OCI-LY7 (cell line): ENCODE results near the gene PRKACG. TPM values are rescaled to one million over a fixed set of nuclear protein-coding genes. Genes with fewer than 3 reads are reported as not detected.

Experiments used
- BruUV-seq: library from RNA; stranded (reverse); fragments of 400-500 nt; replicated peaks from 2 replicates; lab custom pipeline; 2021; lab: Mats Ljungman, UMichigan
- CTCF ChIA-PET: fragments of 300-600 bp; sonication (Branson Sonifier 250); formaldehyde crosslinking; loops from one replicate; lab custom pipeline; 2022; ENCODE audit warnings: antibody characterized with exemption; ENCODE audit not compliant: unreplicated experiment; lab: Charles Lee
- POLR2A ChIA-PET: fragments of 300-600 bp; sonication (Branson Sonifier 250); formaldehyde crosslinking; loops from one replicate; lab custom pipeline; 2022; ENCODE audit warnings: antibody characterized with exemption; lab: Charles Lee
- DNase-seq: peaks from one replicate; pipeline ENCODE4 v3.0.0-alpha.2; 2015; ENCODE audit warnings: low spot score
- H2AFZ ChIP-seq: fragments of 200-600 bp; sonication (generic), shearing (Covaris generic); 2 replicates; pipeline ENCODE4 v1.6.1; 2014; ENCODE audit warnings: mild to moderate bottlenecking, antibody characterized with exemption, low read length, moderate library complexity
- H3K27ac ChIP-seq: fragments of 200-600 bp; sonication (generic); 2 replicates; pipeline ENCODE4 v1.5.1; 2014; ENCODE audit warnings: mixed run types, low read depth, mild to moderate bottlenecking, moderate library complexity, low read length, inconsistent platforms; ENCODE audit not compliant: poor library complexity, severe bottlenecking
- H3K36me3 ChIP-seq: fragments of 200-600 bp; sonication (generic); 2 replicates; pipeline ENCODE4 v1.6.1; 2014; ENCODE audit warnings: mild to moderate bottlenecking, antibody characterized with exemption, low read length, moderate library complexity, mixed read lengths; ENCODE audit not compliant: insufficient read depth
- H3K4me1 ChIP-seq: fragments of 200-600 bp; sonication (generic); 2 replicates; pipeline ENCODE4 v1.5.1; 2014; ENCODE audit warnings: mild to moderate bottlenecking, low read length; ENCODE audit not compliant: insufficient read depth, poor library complexity, severe bottlenecking
- H3K4me2 ChIP-seq: fragments of 200-600 bp; sonication (generic); 2 replicates; pipeline ENCODE4 v1.6.1; 2014; ENCODE audit warnings: mild to moderate bottlenecking, low read length
- H3K4me3 ChIP-seq: fragments of 200-600 bp; sonication (generic); 2 replicates; pipeline ENCODE4 v1.5.1; 2014; ENCODE audit warnings: mild to moderate bottlenecking, low read depth, low read length; ENCODE audit not compliant: poor library complexity, severe bottlenecking
- H3K79me2 ChIP-seq: fragments of 200-600 bp; sonication (generic); 2 replicates; pipeline ENCODE4 v1.6.1; 2016; ENCODE audit warnings: low read depth, mild to moderate bottlenecking, low read length, moderate library complexity, mixed read lengths; ENCODE audit not compliant: insufficient read depth
- H3K9me2 ChIP-seq: fragments of 200-600 bp; sonication (generic); 2 replicates; pipeline ENCODE4 v1.6.1; 2016; ENCODE audit warnings: mild to moderate bottlenecking, low read length, mixed read lengths; ENCODE audit not compliant: insufficient read depth
- H3K9me3 ChIP-seq: fragments of 200-600 bp; sonication (generic); 2 replicates; pipeline ENCODE4 v1.6.1; 2014; ENCODE audit warnings: mild to moderate bottlenecking, mixed run types, low read length, mixed read lengths
- H4K20me1 ChIP-seq: fragments of 200-600 bp; sonication (generic); 2 replicates; pipeline ENCODE4 v1.6.1; 2014; ENCODE audit warnings: mild to moderate bottlenecking, antibody characterized with exemption, low read length, moderate library complexity, mixed read lengths; ENCODE audit not compliant: insufficient read depth
- CTCF ChIP-seq: fragments of 200-600 bp; sonication (generic); conservative IDR thresholded peaks from 2 replicates; pipeline ENCODE4 v1.5.1; 2014; ENCODE audit warnings: mild to moderate bottlenecking, antibody characterized with exemption, low read length, moderate library complexity, mixed read lengths
- EZH2phosphoT487 ChIP-seq: fragments of 200-600 bp; sonication (generic); IDR thresholded peaks from 2 replicates; pipeline ENCODE4 v1.6.1; 2018; ENCODE audit warnings: low read depth, borderline replicate concordance, mild to moderate bottlenecking, mixed run types, antibody characterized with exemption, low read length, moderate library complexity, mixed read lengths
- intact Hi-C: fragments of 100-400 bp; cut with micrococcal nuclease; formaldehyde crosslinking; loops from one replicate; pipeline ENCODE4 v1.10.0; 2022; ENCODE audit not compliant: unreplicated experiment
- total RNA-seq, 2 experiments: library from RNA; depleted of rRNA in 1 of 2; stranded (reverse); fragments of >200 nt in 1 of 2; shearing (Covaris generic) in 1 of 2; gene quantifications; 2 replicates each; pipeline ENCODE4 v1.2.3, GENCODE V29; 2014 to 2022

Gene PRKACG
- total RNA-seq, 2 experiments from 2014 or later = not detected

- POLR2A ChIA-PET = interaction anchor here (1.0 to 1.3 kb wide), 2 partner anchors 155 to 253 kb away, joined by 3 to 4 read pairs; no protein-coding TSS in a partner anchor
- no peaks in the 10 kb centered on the region for H3K9me2 ChIP-seq
- H3K4me3 ChIP-seq = peak within 1 kb of the TSS; percentile 83
- H3K4me2 ChIP-seq = peak within 1 kb of the TSS; percentile 89
- no peaks in the 10 kb centered on the region for H4K20me1 ChIP-seq
- peak; percentile 87 for DNase-seq
- peaks cover 31% of the 10 kb centered on the region for H3K79me2 ChIP-seq
- no peaks in the 10 kb centered on the region for H3K4me1 ChIP-seq
- H3K9me3 ChIP-seq = no peaks in the 10 kb centered on the region
- TF ChIP-seq CTCF (peak; percentile 97), EZH2phosphoT487 (no peak)
- BruUV-seq = no TSS peak
- CTCF ChIA-PET = interaction anchor here (0.9 to 1.6 kb wide), 2 partner anchors 11 to 158 kb away, joined by 3 to 5 read pairs; no protein-coding TSS in a partner anchor
- H3K36me3 ChIP-seq = peaks cover 3% of the 10 kb centered on the region; the same call in 1 of the 2 replicates
- intact Hi-C loops = loop anchor here (5.0 kb wide), 1 partner anchor 157 kb away; no protein-coding TSS in a partner anchor
- peak within 1 kb of the TSS; percentile 77; the same call in 1 of the 2 replicates for H2AFZ ChIP-seq
- H3K27ac ChIP-seq = peak within 1 kb of the TSS; percentile 57
These were observed 21.8 kb upstream of the PRKACG start, which contains the start of gene FXN for GRCh38 chr9:69035438-69036308. Gene FXN (plus strand): TSS chr9:69035752. CDS start chr9:69035783, 31 bp downstream.

GRCh38 chr9:69034071-69034470 is 20.2 kb upstream of the PRKACG start:
- Histone ChIP-seq H3K9me2 (no peaks in the 10 kb centered on the region), H3K27ac (no peak overlapping the region), H3K79me2 (peaks cover 21% of the 10 kb centered on the region), H3K4me3 (no peak overlapping the region), H2AFZ (no peak overlapping the region), H3K4me2 (no peak overlapping the region), H3K9me3 (peaks cover 8% of the 10 kb centered on the region), H3K4me1 (no peaks in the 10 kb centered on the region), H4K20me1 (no peaks in the 10 kb centered on the region), H3K36me3 (no peaks in the 10 kb centered on the region)
- TF ChIP-seq EZH2phosphoT487 = no peak
- no peak for TF ChIP-seq CTCF
- ChIA-PET CTCF (no interaction called here), POLR2A (interaction anchor here (1.4 kb wide), 1 partner anchor 9 kb away, joined by 3 read pairs; no protein-coding TSS in a partner anchor)
- BruUV-seq = no TSS peak
- DNase-seq = no peak
- intact Hi-C loops = no loop called here
